HCT116 (cell line): ENCODE measurements around the gene CELF4.

Experiments used
- CBX3 ChIP-seq: IDR thresholded peaks from 2 replicates; pipeline ENCODE4 v1.6.1; 2012; ENCODE audit warnings: low read depth
- CTCF ChIP-seq, 3 experiments: fragments of 200-600 bp in 1 of 3; sonication (generic) in 1 of 3; IDR thresholded peaks in 2 of 3; conservative IDR thresholded peaks in 1 of 3; 2 replicates each; pipeline ENCODE4 v1.5.1; 2012 to 2017; ENCODE audit warnings: low read depth in 2 of 3, low read length in 2 of 3, antibody characterized with exemption in 1 of 3, borderline replicate concordance in 1 of 3, control low read depth in 1 of 3, mild to moderate bottlenecking in 1 of 3, mixed read lengths in 1 of 3, mixed run types in 1 of 3, moderate library complexity in 1 of 3; ENCODE audit not compliant: insufficient read depth in 1 of 3
- EZH2 ChIP-seq: fragments of 200-600 bp; sonication (generic); IDR thresholded peaks from 2 replicates; pipeline ENCODE4 v1.6.1; 2017; ENCODE audit warnings: antibody characterized with exemption, mixed run types
- FOSL1 ChIP-seq: IDR thresholded peaks from 2 replicates; pipeline ENCODE4 v1.6.1; 2012; ENCODE audit warnings: low read depth
- POLR2A ChIP-seq: IDR thresholded peaks from 2 replicates; pipeline ENCODE4 v1.7.0; 2011; ENCODE audit warnings: borderline replicate concordance; ENCODE audit not compliant: insufficient read depth, insufficient read length; ENCODE audit errors: extremely low read depth
- POLR2AphosphoS5 ChIP-seq: IDR thresholded peaks from 2 replicates; pipeline ENCODE4 v1.6.1; 2011; ENCODE audit warnings: mild to moderate bottlenecking, low read depth, low read length, moderate library complexity
- RAD21 ChIP-seq: IDR thresholded peaks from 2 replicates; pipeline ENCODE4 v1.6.1; 2012; ENCODE audit warnings: low read depth, mild to moderate bottlenecking
- SP1 ChIP-seq: IDR thresholded peaks from 2 replicates; pipeline ENCODE4 v1.6.1; 2012; ENCODE audit warnings: low read depth
- SRF ChIP-seq: IDR thresholded peaks from 2 replicates; pipeline ENCODE4 v1.6.1; 2012; ENCODE audit warnings: low read depth
- TCF7L2 ChIP-seq: IDR thresholded peaks from 2 replicates; pipeline ENCODE4 v1.7.0; 2011; ENCODE audit warnings: borderline replicate concordance, inconsistent platforms; ENCODE audit not compliant: insufficient read depth, insufficient read length; ENCODE audit errors: extremely low read depth
- YY1 ChIP-seq: IDR thresholded peaks from 2 replicates; pipeline ENCODE4 v1.6.1; 2011; ENCODE audit warnings: low read length, low read depth, moderate library complexity, mild to moderate bottlenecking; ENCODE audit not compliant: insufficient replicate concordance; ENCODE audit errors: extremely low read depth
- ZFX ChIP-seq: fragments of 450-650 bp; IDR thresholded peaks from 2 replicates; pipeline ENCODE4 v1.6.1; 2017
- ZNF274 ChIP-seq: fragments of 200-500 bp; sonication (Bioruptor generic); IDR thresholded peaks from 2 replicates; pipeline ENCODE4 v1.6.1; 2014; ENCODE audit warnings: mild to moderate bottlenecking, low read depth, low read length, inconsistent platforms

DNA sequence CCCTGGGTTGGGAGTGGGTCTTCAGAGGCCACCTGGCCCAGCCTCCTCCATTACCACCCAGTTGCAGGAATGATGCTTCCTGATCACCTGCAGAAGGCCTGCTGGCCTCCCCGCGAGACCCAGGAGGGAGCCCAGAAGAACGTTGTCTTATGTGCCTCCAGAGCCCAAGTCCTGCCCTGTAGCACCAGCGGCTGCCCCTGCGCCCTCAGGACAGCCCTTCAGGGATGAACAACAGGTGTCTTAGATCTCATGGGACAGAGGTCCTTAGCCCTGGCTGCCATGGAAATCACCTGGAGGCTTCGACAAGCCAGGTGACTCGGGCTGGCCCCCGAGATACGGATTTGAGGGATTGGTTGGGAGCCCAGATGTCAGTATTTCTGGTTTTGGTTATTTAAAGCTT is 278.8 kb downstream of the CELF4 start:
- no peak for TF ChIP-seq CBX3
- no peak for TF ChIP-seq ZNF274
- no peak for TF ChIP-seq YY1
- TF ChIP-seq CTCF (IDR thresholded peaks at IDR 0.05 in 2 of 3, conservative IDR thresholded peaks at IDR 0.05 in 1 of 3; ENCODE audit: borderline replicate concordance in 1 of 3, insufficient read depth in 1 of 3, low read depth in 2 of 3, low read length in 2 of 3), result no peak
- no peak for TF ChIP-seq POLR2A
- no peak for TF ChIP-seq POLR2AphosphoS5
- TF ChIP-seq SP1, result no peak
- TF ChIP-seq TCF7L2, result no peak
- no peak for TF ChIP-seq RAD21
- no peak for TF ChIP-seq FOSL1
- TF ChIP-seq EZH2, result no peak
- no peak for TF ChIP-seq SRF
- no peak for TF ChIP-seq ZFX
